Daoy (cell line): ENCODE results near the gene HOXB3. TPM values are rescaled to one million over a fixed set of nuclear protein-coding genes. Genes with fewer than 3 reads are reported as not detected.
A peak's percentile ranks its signal among the peaks of the same experiment; 100 is the strongest.

Experiments used
- DNase-seq: peaks from one replicate; pipeline ENCODE4 v3.0.0-alpha.2; 2015; ENCODE audit warnings: low read depth
- total RNA-seq: library from RNA; depleted of rRNA; stranded (reverse); fragments of >200 nt; shearing (Covaris generic); gene quantifications from 2 replicates; pipeline ENCODE4 v1.2.3, GENCODE V29; 2014

The HOXB3 gene
- total RNA-seq, 1 experiment from 2014 or later: 1.3 TPM

- peak; percentile 35 for DNase-seq
Measured at GRCh38 chr17:48586355-48587258, 3.4 kb downstream of the HOXB3 start.

GRCh38 chr17:48584223-48584741 is 5.8 kb downstream of the HOXB3 start:
- DNase-seq: no peak

- no peak for DNase-seq
Measured at GRCh38 chr17:48583708-48584222, 6.3 kb downstream of the HOXB3 start.

GRCh38 chr17:48582750-48583069 is 7.3 kb downstream of the HOXB3 start:
- no peak for DNase-seq

GRCh38 chr17:48579760-48580554 is 10.1 kb downstream of the HOXB3 start:
- no peak for DNase-seq

GRCh38 chr17:48579471-48579759 is 10.6 kb downstream of the HOXB3 start:
- no peak for DNase-seq

- DNase-seq: no peak
Measured at GRCh38 chr17:48578616-48579470, 11.2 kb downstream of the HOXB3 start.

- DNase-seq: peak; percentile 75
Measured at GRCh38 chr17:48577946-48578615, 12.0 kb downstream of the HOXB3 start, which contains the start of gene HOXB4. HOXB4 (minus strand) TSS chr17:48578350; CDS start chr17:48578319, 31 bp downstream.

GRCh38 chr17:48577330-48577945 is 12.6 kb downstream of the HOXB3 start:
- no peak for DNase-seq

GRCh38 chr17:48576479-48577309 is 13.3 kb downstream of the HOXB3 start:
- DNase-seq: peak; percentile 57

- no peak for DNase-seq
Measured at GRCh38 chr17:48575673-48576478, 14.2 kb downstream of the HOXB3 start.

- no peak for DNase-seq
Measured at GRCh38 chr17:48575066-48575582, 14.9 kb downstream of the HOXB3 start.

GRCh38 chr17:48574505-48575065 is 15.5 kb downstream of the HOXB3 start:
- DNase-seq: no peak

GRCh38 chr17:48571826-48572417 is 18.1 kb downstream of the HOXB3 start:
- no peak for DNase-seq

- DNase-seq: no peak
Measured at GRCh38 chr17:48571024-48571818, 18.8 kb downstream of the HOXB3 start.

- no peak for DNase-seq
Measured at GRCh38 chr17:48570325-48571023, 19.6 kb downstream of the HOXB3 start.
